Ishikawa (cell line): ENCODE data around the gene SPRN.

Source experiments
- CREB1 ChIP-seq: IDR thresholded peaks from 2 replicates; pipeline ENCODE4 v1.6.1; 2012; ENCODE audit warnings: low read depth
- RAD21 ChIP-seq: IDR thresholded peaks from 2 replicates; pipeline ENCODE4 v1.6.1; 2012; ENCODE audit warnings: low read depth
- REST ChIP-seq: IDR thresholded peaks from 2 replicates; pipeline ENCODE4 v1.6.1; 2012; ENCODE audit warnings: low read depth, mild to moderate bottlenecking
- ZBTB7A ChIP-seq: IDR thresholded peaks from 2 replicates; pipeline ENCODE4 v1.6.1; 2012; ENCODE audit warnings: low read depth

DNA sequence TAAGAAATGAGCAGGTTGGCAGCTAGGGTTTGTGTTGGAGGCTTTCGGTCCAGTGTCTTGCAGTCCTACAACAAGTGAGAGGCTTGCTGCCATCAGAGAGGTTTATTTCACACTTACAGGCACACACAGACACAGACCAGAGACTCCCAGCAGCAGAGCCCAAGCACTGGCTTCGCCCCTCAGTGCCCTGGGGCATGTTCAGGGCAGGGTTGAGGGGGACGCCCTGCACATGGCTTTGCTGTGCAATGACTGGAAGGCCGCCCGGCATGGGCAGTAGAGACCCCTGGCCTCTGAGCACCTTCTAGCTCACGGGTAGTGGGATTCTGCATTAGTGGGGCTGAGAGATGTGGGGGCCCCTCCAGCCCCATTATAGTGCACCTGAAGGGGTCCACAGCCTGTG, 3.8 kb downstream of the SPRN start:
- TF ChIP-seq REST (no peak), ZBTB7A (no peak), CREB1 (no peak), RAD21 (no peak)
